GM19372 (cell line): ENCODE results near the gene STEAP2.
"Not testable (repeated sequence)": the region's sequence is repeated elsewhere in the genome, so short reads cannot be mapped to it uniquely, and the experiment has no call there.

Source experiments
- ATAC-seq: cut with Tn5 transposase; IDR thresholded peaks from one replicate; pipeline ENCODE4 v1.9.1; 2021; ENCODE audit warnings: mild to moderate bottlenecking, low read depth, moderate library complexity; ENCODE audit not compliant: unreplicated experiment

Gene STEAP2

GRCh38 chr7:90211391-90212148, at the start of gene STEAP2:
Gene STEAP2 (plus strand): TSS chr7:90211740. CDS start chr7:90225083, 13,343 bp downstream.
- ATAC-seq: no peak

DNA sequence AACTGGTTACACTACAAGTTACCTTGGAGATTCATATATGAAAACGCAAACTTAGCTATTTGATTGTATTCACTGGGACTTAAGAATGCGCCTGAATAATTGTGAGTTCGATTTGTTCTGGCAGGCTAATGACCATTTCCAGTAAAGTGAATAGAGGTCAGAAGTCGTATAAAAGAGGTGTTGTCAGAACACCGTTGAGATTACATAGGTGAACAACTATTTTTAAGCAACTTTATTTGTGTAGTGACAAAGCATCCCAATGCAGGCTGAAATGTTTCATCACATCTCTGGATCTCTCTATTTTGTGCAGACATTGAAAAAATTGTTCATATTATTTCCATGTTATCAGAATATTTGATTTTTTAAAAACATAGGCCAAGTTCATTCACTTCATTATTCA, 48.0 kb upstream of the STEAP2 start:
- no peak for ATAC-seq

- no peak for ATAC-seq
These were observed 45.8 kb upstream of the STEAP2 start for GRCh38 chr7:90165724-90166123.

DNA sequence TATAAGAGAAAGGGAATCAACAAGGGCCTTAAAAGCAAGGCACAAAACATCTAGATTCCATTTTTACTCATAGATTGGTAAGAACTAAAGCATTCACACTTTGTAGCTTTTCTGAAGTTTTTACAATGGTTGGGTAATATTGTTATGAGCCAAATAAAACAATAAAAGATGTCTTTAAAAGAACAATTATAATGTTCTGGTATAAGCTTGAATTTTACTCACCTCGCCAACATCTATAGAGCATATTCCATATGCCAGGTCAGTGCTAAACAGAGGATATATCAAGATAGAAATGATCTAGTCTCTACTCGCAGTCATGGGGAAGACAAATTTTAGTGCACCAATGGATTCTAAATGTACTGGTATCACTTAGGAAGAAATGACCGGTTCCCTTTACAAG, 45.4 kb upstream of the STEAP2 start:
- ATAC-seq: no peak

- no peak for ATAC-seq
These were observed 44.2 kb upstream of the STEAP2 start for GRCh38 chr7:90167361-90167760.

DNA sequence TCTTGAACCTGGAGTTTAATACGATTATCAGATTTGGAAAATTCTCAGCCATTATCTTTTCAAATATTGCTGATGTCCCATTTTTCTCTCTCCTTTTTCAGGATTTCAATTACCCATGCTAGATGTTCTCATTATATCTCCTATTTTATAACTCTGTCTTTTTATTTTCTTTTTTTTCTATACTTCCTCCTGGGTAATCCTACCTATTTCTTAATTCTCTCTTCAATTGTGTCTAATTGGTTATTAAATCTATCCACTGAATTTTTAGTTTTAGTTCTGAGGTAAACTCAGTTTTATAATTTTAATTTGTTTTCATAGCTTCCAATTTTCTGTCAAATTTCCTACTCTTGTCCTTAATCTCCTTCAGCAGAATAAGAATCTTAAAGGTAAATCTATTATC, 41.6 kb upstream of the STEAP2 start:
- no peak for ATAC-seq

DNA sequence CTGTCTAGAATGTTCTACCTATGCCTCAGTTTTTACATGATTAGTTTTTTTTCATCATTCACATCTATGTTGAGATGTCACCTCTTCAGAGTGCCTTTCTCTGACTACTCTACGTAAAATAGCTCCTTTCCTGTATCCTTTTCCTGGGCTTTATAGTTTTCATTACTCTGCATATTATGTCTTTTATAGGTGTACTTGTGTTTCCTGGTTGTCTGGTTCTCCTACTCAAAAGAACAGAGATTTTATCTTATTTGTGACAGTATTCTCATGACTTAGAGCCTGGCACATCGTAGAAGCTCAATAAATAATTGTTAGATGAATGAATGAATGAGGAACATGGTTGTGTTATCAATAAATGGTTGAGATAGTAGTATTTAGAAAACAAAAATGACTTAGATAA, 39.4 kb upstream of the STEAP2 start:
- ATAC-seq: no peak

DNA sequence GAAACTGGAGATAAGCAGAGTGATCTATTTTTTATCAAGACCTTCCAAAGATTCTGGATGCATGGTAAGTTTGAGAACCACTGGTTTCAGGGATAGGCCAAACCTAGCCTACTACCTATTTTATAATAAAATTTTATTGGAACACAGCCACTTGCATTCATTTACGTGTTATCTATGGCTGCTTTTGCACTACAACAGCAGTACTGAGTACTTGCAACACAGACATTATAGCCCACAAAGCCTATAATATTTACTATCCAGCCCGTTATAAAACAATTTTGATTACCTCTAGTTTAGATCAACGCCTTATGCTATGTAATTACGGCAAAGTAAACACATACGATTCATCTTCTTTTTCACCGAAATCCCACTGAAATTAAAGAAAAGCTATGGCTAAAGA, 38.9 kb upstream of the STEAP2 start:
- no peak for ATAC-seq

DNA sequence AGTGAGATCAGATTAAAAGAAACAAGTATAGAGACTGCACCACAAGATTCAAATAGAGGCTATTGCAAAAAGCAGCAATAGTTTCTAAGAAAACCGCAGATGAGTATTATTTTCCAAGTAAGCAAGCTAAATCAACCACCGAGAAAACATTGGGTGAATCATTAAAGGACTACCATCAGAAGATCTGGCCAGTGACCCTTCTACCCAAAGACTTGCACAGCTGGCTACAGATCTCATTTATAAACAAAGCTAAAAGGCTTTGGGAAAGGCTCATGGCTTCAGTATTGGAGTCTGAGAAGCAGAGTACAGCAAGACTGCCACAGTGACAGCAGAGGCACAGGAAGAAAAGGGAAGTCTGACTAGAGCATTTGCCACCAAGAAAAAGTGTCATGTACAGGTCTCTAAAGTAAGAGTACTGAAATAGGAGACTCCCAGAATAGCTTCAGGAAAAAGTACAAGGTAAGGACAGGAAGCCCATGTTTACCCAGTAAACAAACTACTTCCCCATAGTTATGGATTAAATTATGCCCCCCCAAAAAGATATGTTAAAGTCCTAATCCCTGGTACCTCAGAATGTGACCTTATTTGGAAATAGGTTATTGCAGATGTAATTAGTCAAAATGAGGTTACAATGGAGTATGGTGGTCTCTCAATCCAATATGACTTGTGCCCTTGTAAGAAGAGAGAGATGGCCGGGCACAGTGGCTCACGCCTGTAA, 38.3 kb upstream of the STEAP2 start:
- ATAC-seq: peak; percentile 95

GRCh38 chr7:90175667-90176066, 35.9 kb upstream of the STEAP2 start:
- no peak for ATAC-seq

DNA sequence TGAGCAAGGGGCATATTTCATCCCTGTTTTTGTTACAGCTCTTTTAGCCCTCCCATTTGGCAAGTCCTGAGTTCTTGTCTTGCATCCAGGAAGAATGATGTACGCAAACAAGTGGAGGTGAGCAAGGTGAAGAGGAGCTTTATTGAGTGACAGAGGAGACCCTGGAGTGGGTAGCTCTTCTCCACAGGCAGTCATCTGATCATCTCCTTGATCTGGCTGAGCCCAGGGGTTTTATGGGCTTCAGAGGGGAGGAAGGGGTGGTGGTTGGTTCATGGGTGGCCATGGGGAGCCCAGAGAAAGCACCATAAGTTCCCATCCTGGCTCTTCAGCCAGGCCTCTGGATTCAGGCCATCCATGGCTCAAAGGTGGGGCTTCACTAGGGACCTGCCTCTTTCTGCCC, 35.3 kb upstream of the STEAP2 start:
- no peak for ATAC-seq

DNA sequence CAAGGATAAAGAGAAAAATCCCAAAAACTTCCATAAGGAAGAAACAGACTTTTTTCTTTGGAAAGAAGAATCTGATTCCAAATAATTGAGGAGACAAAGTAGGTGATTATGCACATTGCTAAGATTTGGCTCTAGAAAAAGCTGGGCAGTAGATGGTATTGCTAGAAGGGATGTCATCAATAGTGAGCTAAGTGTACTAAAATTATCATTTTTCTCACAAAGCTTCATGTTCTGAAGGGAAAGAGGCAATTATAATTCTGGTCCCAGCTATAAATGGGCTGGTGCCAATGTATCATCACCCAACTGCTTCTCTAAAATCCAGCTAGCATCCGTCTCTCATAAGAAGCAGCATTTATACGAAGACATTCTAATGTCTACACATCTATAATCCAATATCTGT, 33.4 kb upstream of the STEAP2 start:
- ATAC-seq: no peak

- peak; percentile 94 for ATAC-seq
These were observed 32.8 kb upstream of the STEAP2 start for GRCh38 chr7:90178679-90179278.

- no peak for ATAC-seq
These were observed 31.4 kb upstream of the STEAP2 start for GRCh38 chr7:90180011-90180585.

- no peak for ATAC-seq
These were observed 30.9 kb upstream of the STEAP2 start for GRCh38 chr7:90180649-90181048.

GRCh38 chr7:90181485-90181884, 30.1 kb upstream of the STEAP2 start:
- ATAC-seq: no peak

DNA sequence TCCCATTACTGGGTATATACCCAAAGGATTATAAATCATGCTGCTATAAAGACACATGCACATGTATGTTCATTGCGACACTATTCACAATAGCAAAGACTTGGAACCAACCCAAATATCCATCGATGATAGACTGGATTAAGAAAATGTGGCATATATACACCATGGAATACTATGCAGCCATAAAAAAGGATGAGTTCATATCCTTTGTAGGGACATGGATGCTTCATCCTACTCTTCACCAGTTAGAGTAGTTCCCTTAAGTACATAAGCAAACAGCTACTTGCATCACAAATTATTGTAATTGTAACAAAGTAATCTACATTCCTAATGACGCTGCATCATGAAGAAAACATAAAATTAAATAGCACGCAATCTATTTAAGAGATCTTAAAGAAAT, 25.2 kb upstream of the STEAP2 start:
- not testable (repeated sequence) for ATAC-seq

GRCh38 chr7:90187507-90188050, 24.0 kb upstream of the STEAP2 start:
- no peak for ATAC-seq

GRCh38 chr7:90188281-90188680, 23.3 kb upstream of the STEAP2 start:
- peak; percentile 85 for ATAC-seq

GRCh38 chr7:90190995-90191394, 20.5 kb upstream of the STEAP2 start:
- ATAC-seq: no peak

- ATAC-seq: no peak
These were observed 19.9 kb upstream of the STEAP2 start for GRCh38 chr7:90191648-90192047.
